Sigmoid colon (tissue), 4 donors: ENCODE measurements around the gene RCN2.

ENCODE experiments used
- EP300 ChIP-seq, 4 donors: sonication (generic); formaldehyde crosslinking; IDR thresholded peaks; one replicate each; pipeline ENCODE4 v1.6.1; 2017; ENCODE audit warnings: antibody characterized with exemption in 4 of 4
- POLR2A ChIP-seq, 2 donors: fragments of 450-650 bp; IDR thresholded peaks; one replicate each; pipeline ENCODE4 v1.6.1; 2016; ENCODE audit warnings: antibody characterized with exemption in 2 of 2, mild to moderate bottlenecking in 2 of 2, moderate library complexity in 2 of 2
- POLR2AphosphoS5 ChIP-seq, 4 donors: sonication (generic); formaldehyde crosslinking; IDR thresholded peaks; one replicate each; pipeline ENCODE4 v1.6.1; 2017; ENCODE audit warnings: antibody characterized with exemption in 4 of 4
- TF ChIP-seq, protein P1 (sequence below), 4 experiments: fragments of 450-650 bp in 3 of 4; fragments of 200-600 bp in 1 of 4; IDR thresholded peaks; one replicate each; pipeline ENCODE4 v1.5.1; 2016 to 2019; ENCODE audit warnings: antibody characterized with exemption in 4 of 4, mild to moderate bottlenecking in 3 of 4, moderate library complexity in 2 of 4

DNA sequence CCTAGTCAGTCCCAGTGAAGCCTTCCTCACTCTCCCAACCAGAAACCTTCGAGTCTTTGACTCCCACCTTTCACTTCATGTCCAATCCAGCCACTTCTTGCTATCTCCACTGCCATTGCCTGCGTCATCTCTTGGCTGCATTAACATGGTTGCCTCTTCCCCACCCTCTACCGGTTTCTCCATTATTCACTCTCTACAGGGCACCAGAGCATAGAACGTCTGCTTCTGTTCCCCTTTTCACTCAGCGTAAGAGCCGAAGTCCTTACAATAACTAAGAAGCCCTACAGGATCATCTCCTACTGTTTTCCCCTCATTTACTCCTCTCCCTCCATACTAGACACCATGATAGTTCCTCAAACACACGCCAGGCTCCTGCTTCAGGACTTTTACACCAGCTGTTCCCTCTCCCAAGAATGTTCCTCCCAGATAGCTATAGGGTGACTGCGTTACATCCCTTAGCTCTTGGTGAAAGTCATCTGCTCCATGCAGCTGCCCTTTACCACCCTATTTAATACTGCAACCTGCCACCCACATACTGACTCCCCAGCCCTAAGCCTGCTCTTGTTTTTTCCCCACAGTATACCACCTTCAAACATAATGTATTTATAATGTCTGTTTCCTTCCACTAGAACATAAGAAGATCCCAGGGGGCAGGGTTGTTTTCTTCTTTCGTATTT, 30.9 kb downstream of the RCN2 start:
- TF ChIP-seq, protein P1, sequence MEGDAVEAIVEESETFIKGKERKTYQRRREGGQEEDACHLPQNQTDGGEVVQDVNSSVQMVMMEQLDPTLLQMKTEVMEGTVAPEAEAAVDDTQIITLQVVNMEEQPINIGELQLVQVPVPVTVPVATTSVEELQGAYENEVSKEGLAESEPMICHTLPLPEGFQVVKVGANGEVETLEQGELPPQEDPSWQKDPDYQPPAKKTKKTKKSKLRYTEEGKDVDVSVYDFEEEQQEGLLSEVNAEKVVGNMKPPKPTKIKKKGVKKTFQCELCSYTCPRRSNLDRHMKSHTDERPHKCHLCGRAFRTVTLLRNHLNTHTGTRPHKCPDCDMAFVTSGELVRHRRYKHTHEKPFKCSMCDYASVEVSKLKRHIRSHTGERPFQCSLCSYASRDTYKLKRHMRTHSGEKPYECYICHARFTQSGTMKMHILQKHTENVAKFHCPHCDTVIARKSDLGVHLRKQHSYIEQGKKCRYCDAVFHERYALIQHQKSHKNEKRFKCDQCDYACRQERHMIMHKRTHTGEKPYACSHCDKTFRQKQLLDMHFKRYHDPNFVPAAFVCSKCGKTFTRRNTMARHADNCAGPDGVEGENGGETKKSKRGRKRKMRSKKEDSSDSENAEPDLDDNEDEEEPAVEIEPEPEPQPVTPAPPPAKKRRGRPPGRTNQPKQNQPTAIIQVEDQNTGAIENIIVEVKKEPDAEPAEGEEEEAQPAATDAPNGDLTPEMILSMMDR (IDR thresholded peaks at IDR 0.05) = no peak
- TF ChIP-seq POLR2A (IDR thresholded peaks at IDR 0.05) (no peak), POLR2AphosphoS5 (IDR thresholded peaks at IDR 0.05) (no peak), EP300 (IDR thresholded peaks at IDR 0.05) (no peak)
